ENCODE measurements around the gene CHMP2B.

CHMP2B gene

DNA sequence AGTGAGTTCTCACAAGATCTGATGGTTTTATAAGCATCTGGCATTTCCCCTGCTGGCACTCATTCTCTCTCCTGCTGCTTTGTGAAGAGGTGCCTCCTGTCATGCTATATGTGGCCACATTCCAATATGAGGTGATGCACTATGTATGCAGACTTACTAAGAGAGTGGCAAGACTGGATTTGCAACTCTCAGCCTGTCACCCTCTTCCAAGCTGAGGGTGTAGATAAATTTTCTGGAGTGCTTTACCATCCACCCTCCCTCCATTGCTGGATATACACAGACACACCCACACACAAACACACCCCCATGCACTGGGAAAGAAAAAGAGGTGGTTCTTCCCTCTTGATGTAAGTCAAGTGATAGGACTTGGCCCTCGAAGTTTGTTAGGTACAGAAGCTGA lies 30.2 kb upstream of the CHMP2B start:
- TF ChIP-seq, protein P1, sequence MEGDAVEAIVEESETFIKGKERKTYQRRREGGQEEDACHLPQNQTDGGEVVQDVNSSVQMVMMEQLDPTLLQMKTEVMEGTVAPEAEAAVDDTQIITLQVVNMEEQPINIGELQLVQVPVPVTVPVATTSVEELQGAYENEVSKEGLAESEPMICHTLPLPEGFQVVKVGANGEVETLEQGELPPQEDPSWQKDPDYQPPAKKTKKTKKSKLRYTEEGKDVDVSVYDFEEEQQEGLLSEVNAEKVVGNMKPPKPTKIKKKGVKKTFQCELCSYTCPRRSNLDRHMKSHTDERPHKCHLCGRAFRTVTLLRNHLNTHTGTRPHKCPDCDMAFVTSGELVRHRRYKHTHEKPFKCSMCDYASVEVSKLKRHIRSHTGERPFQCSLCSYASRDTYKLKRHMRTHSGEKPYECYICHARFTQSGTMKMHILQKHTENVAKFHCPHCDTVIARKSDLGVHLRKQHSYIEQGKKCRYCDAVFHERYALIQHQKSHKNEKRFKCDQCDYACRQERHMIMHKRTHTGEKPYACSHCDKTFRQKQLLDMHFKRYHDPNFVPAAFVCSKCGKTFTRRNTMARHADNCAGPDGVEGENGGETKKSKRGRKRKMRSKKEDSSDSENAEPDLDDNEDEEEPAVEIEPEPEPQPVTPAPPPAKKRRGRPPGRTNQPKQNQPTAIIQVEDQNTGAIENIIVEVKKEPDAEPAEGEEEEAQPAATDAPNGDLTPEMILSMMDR (IDR thresholded peaks at IDR 0.05; ENCODE audit: control insufficient read depth, extremely low read depth, insufficient read depth): no peak
- peak; percentile 63 for DNase-seq (ENCODE audit: low read depth)
- H3K4me3 ChIP-seq (ENCODE audit: low read depth, low read length): no peak overlapping the region

DNA sequence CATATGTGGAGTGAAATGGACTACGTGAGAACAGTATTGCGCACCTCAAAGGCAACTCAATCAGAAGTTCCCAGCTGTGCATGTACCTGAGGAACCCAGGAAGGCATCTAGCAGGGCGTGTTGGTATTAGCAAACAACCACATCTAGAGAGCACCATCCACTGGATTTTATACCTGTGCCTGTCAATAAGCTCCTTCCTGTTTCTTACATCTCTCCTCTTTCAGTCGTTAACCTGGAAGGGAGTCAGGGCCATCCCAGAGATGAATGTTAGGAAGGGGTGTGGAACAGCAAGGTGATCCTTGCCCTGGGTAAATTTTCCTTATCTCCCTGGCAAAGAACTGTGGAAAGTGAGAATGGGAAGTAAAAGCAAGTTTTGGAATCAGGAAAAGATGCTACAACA lies 29.6 kb upstream of the CHMP2B start:
- TF ChIP-seq, protein P1 (IDR thresholded peaks at IDR 0.05; ENCODE audit: control insufficient read depth, extremely low read depth, insufficient read depth): no peak
- H3K4me3 ChIP-seq (ENCODE audit: low read depth, low read length): no peak overlapping the region
- DNase-seq (ENCODE audit: low read depth): no peak

DNA sequence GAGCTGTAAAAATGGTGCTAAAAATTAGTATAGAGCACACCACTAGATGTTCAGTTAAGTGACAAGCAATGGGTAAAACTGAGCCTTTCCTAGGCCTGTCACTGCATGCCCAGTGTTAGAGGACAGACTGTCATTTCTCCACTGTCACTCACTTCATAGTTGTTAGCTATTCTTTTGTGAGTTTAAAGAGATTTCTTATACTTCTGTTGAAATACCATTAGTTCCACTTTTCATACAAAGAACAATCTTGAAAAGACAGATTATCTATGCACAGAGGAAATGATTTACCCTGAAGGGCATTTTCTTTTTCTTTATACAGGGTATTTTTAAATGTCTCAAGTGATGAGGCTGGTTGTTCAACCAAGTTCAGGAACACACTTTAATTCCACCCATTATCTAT lies 28.3 kb upstream of the CHMP2B start:
- no peak for DNase-seq (ENCODE audit: low read depth)
- no peak overlapping the region for H3K4me3 ChIP-seq (ENCODE audit: low read depth, low read length)
- TF ChIP-seq, protein P1 (IDR thresholded peaks at IDR 0.05; ENCODE audit: control insufficient read depth, extremely low read depth, insufficient read depth): no peak

DNA sequence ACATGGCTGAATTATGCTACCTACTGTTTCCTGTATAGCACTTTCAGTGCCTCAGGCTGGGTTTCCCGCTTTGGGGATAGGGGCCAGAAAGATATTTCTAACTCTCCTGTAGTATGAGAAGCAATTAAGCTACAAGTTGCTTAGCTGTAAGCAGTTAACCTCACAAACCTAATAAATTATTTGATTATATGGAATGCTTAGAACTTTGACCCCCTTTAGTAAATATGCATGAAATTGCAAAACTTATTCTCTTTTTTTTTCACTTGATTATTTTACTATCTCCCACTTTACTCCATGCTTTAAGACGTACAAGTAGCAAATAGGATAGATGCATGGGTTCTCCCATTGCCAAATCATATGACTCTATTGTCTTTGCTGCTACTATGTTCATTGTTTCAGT lies 27.5 kb upstream of the CHMP2B start:
- DNase-seq (ENCODE audit: low read depth): no peak
- TF ChIP-seq, protein P1 (IDR thresholded peaks at IDR 0.05; ENCODE audit: control insufficient read depth, extremely low read depth, insufficient read depth): no peak
- no peak overlapping the region for H3K4me3 ChIP-seq (ENCODE audit: low read depth, low read length)

DNA sequence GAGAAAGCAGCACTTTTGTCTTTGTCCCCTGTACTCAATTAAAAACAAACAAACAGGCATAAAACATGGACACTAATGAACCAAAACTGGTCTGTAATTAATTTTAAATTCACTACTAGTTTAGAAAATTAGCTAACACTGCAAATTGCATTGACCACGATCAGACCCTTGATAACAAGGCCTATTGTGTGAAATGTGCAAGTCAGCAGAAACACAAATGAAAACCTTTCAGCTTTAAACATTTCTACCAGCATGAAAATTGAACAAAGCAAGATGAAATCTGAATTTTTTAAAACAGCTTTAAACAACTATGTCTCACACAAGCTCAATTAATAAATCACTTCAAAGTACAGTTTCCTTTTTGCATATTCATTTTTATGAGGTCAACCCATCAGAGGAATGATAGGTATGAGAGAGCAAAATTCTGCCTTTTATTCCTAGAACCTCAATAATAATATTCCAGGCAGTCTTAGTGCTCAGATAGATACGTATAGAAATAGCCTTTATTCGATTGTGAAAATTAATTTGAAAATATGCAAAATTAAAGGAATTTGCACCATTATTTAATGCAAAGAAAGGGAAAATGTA lies 27.0 kb upstream of the CHMP2B start:
- no peak overlapping the region for H3K4me3 ChIP-seq (ENCODE audit: low read depth, low read length)
- no peak for DNase-seq (ENCODE audit: low read depth)
- TF ChIP-seq, protein P1 (IDR thresholded peaks at IDR 0.05; ENCODE audit: control insufficient read depth, extremely low read depth, insufficient read depth): no peak

DNA sequence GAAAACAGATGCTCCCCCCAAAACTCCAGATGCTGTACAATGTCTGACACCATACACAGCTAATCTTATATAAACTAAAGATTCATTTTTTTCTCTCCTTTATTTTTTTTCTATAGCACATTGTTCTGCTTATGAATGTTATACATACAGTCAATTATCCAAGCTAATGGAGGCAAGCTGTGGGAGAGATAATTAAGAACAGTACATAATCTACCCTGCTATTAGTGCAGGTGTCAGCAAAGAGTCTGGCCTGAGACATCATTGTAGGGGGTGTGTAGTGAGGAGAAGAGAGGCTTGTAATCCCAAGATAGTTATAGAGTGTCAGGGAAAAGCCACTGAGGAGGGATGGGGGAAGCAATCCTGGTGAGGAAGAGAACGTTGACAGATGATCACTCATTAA lies 25.4 kb upstream of the CHMP2B start:
- no peak for DNase-seq (ENCODE audit: low read depth)
- TF ChIP-seq, protein P1 (IDR thresholded peaks at IDR 0.05; ENCODE audit: control insufficient read depth, extremely low read depth, insufficient read depth): no peak
- no peak overlapping the region for H3K4me3 ChIP-seq (ENCODE audit: low read depth, low read length)

DNA sequence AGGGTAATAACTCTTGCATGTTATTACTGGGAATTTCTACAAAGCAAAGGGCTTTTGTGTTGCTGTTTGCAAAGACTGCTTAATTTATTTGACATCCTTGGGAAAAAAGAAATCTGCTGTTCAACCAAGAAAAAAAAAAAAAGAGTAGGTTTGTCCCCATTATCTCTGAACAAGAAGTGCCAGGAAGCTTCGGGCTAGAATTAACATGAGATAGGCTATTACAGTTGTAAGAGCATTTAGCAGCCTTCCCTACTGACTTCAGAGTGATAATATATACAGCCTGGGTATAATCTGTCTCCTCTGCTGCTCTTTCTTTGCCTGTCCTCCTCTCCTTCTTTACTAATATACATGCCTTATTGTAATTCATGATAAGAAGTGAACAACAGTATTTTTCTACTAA lies 23.3 kb upstream of the CHMP2B start:
- no peak for DNase-seq (ENCODE audit: low read depth)
- no peak overlapping the region for H3K4me3 ChIP-seq (ENCODE audit: low read depth, low read length)
- TF ChIP-seq, protein P1 (IDR thresholded peaks at IDR 0.05; ENCODE audit: control insufficient read depth, extremely low read depth, insufficient read depth): no peak

All from LNCaP clone FGC (cell line).